Gastrocnemius medialis (tissue), 4 donors: ENCODE measurements around the gene EVI5. TPM values are rescaled to one million over a fixed set of nuclear protein-coding genes. Genes with fewer than 3 reads are reported as not detected.
"Not testable (repeated sequence)": the region's sequence is repeated elsewhere in the genome, so short reads cannot be mapped to it uniquely, and the experiment has no call there.

Source experiments
- ATAC-seq, 2 donors: fragments of 150-250 bp; one replicate each; pipeline ENCODE4 v1.9.1; 2016
- DNase-seq, 2 donors: peaks; one replicate each; pipeline ENCODE4 v3.0.0-alpha.2; 2019
- H3K27ac ChIP-seq, 4 donors: fragments of 200-600 bp; sonication (generic); 1 replicate in 1 of 4; 2 replicates in 3 of 4; pipeline ENCODE4 v1.5.1; 2016 to 2018; ENCODE audit warnings: mild to moderate bottlenecking in 2 of 4, moderate library complexity in 1 of 4
- H3K27me3 ChIP-seq, 3 donors: fragments of 200-600 bp; sonication (generic) in 2 of 3; 1 replicate in 1 of 3; 2 replicates in 2 of 3; pipeline versions ENCODE4 v1.5.1 to v1.6.0; 2016 to 2019; ENCODE audit warnings: mild to moderate bottlenecking in 1 of 3, moderate library complexity in 1 of 3
- H3K36me3 ChIP-seq, 2 donors: fragments of 200-600 bp; sonication (generic) in 1 of 2; one replicate each; pipeline ENCODE4 v1.5.1; 2017 to 2018
- H3K4me1 ChIP-seq, 2 donors: fragments of 200-600 bp; sonication (generic) in 1 of 2; one replicate each; pipeline ENCODE4 v1.5.1; 2016 to 2017; ENCODE audit warnings: mild to moderate bottlenecking in 2 of 2
- H3K4me3 ChIP-seq, 4 donors: fragments of 200-600 bp; sonication (generic) in 3 of 4; 1 replicate in 1 of 4; 2 replicates in 3 of 4; pipeline ENCODE4 v1.5.1; 2016 to 2019; ENCODE audit warnings: mild to moderate bottlenecking in 2 of 4
- H3K9me3 ChIP-seq, 3 donors: fragments of 200-600 bp; sonication (generic) in 2 of 3; 1 replicate in 1 of 3; 2 replicates in 2 of 3; pipeline ENCODE4 v1.5.1; 2016 to 2019
- CTCF ChIP-seq, 5 experiments: fragments of 450-650 bp in 3 of 5; fragments of 200-600 bp in 2 of 5; sonication (generic) in 2 of 5; IDR thresholded peaks in 4 of 5; conservative IDR thresholded peaks in 1 of 5; 1 replicate in 4 of 5; 2 replicates in 1 of 5; pipeline ENCODE4 v1.5.1; 2016 to 2019; ENCODE audit warnings: antibody characterized with exemption in 5 of 5, mild to moderate bottlenecking in 3 of 5, moderate library complexity in 3 of 5
- POLR2A ChIP-seq, 2 donors: fragments of 450-650 bp; IDR thresholded peaks; one replicate each; pipeline ENCODE4 v1.6.1; 2017; ENCODE audit warnings: antibody characterized with exemption in 2 of 2, mild to moderate bottlenecking in 2 of 2, moderate library complexity in 2 of 2
- in situ Hi-C, 4 donors: fragments of 200-750 bp; cut with MboI; loops; one replicate each; pipeline versions ENCODE4 v1.15.0 to v1.8.0; 2017; ENCODE audit warnings: low sequenced_read_pairs in 4 of 4
- intact Hi-C: fragments of 100-400 bp; cut with DNase I; formaldehyde crosslinking; loops from one replicate; pipeline ENCODE4 v1.15.1; 2023; ENCODE audit warnings: low total_unique reads
- total RNA-seq, 4 donors: library from RNA; depleted of rRNA; stranded (reverse); fragments of >200 nt; gene quantifications; one replicate each; pipeline versions ENCODE4 v1.1.0 to v1.2.3, GENCODE V29; 2016

EVI5 gene
- total RNA-seq, 4 donors from 2014 or later, result 4.6 to 12.5 (median 8.2) TPM

GRCh38 chr1:92786111-92786901, 1.4 kb upstream of the EVI5 start:
- no peak for ATAC-seq
- Histone ChIP-seq H3K27me3 (no peaks in the 10 kb centered on the region), H3K4me3 (peak overlapping the region in 3 of 4 donors; percentile 82 to 98 (median 92)), H3K36me3 (no peaks in the 10 kb centered on the region), H3K27ac (peak overlapping the region in 3 of 4 donors; percentile 92 to 98 (median 97)), H3K4me1 (peaks cover 14 to 20% of the 10 kb centered on the region in 2 donors), H3K9me3 (no peaks in the 10 kb centered on the region)
- no peak for DNase-seq
- intact Hi-C loops (no loop called here), in situ Hi-C loops (no loop called here)
- TF ChIP-seq POLR2A (IDR thresholded peaks at IDR 0.05), result no peak
- no peak for TF ChIP-seq CTCF (IDR thresholded peaks at IDR 0.05 in 4 of 5, conservative IDR thresholded peaks at IDR 0.05 in 1 of 5)

- ATAC-seq, result peak; percentile 25 to 33
- intact Hi-C loops, result loop anchor here (5.0 kb wide), 1 partner anchor 37 kb away; no protein-coding TSS in a partner anchor
- peak; percentile 2 to 41 for DNase-seq
- in situ Hi-C loops, result no loop called here
- Histone ChIP-seq H3K27me3 (no peaks in the 10 kb centered on the region), H3K27ac (peak overlapping the region; percentile 92 to 98 (median 94)), H3K4me1 (peaks cover 14 to 22% of the 10 kb centered on the region in 2 donors), H3K9me3 (no peaks in the 10 kb centered on the region), H3K4me3 (peak overlapping the region; percentile 82 to 98 (median 88)), H3K36me3 (no peaks in the 10 kb centered on the region)
- TF ChIP-seq CTCF (IDR thresholded peaks at IDR 0.05 in 4 of 5, conservative IDR thresholded peaks at IDR 0.05 in 1 of 5) (no peak), POLR2A (IDR thresholded peaks at IDR 0.05) (no peak)
These were observed 778 bp downstream of the EVI5 start for GRCh38 chr1:92784021-92784638.

GRCh38 chr1:92783550-92783949, 1.4 kb downstream of the EVI5 start:
- H3K36me3 ChIP-seq, in situ Hi-C loops, H3K27me3 ChIP-seq, H3K9me3 ChIP-seq, ATAC-seq: not testable (repeated sequence)
- intact Hi-C loops, result loop anchor here (5.0 kb wide), 1 partner anchor 36 kb away; no protein-coding TSS in a partner anchor
- peak in 1 of 5 experiments; percentile 23 for TF ChIP-seq CTCF (IDR thresholded peaks at IDR 0.05 in 4 of 5, conservative IDR thresholded peaks at IDR 0.05 in 1 of 5)
- peak overlapping the region; percentile 82 to 98 (median 88) for H3K4me3 ChIP-seq
- peak; percentile 8 to 16 for DNase-seq
- H3K4me1 ChIP-seq, result peaks cover 14 to 22% of the 10 kb centered on the region in 2 donors
- peak overlapping the region; percentile 92 to 98 (median 94) for H3K27ac ChIP-seq

- no peaks in the 10 kb centered on the region for H3K9me3 ChIP-seq
- DNase-seq (no peak), ATAC-seq (no peak)
- no peak overlapping the region for H3K4me3 ChIP-seq
- peaks cover 8 to 20% of the 10 kb centered on the region in 2 donors for H3K4me1 ChIP-seq
- H3K27me3 ChIP-seq, result no peaks in the 10 kb centered on the region
- TF ChIP-seq POLR2A (IDR thresholded peaks at IDR 0.05) (no peak), CTCF (IDR thresholded peaks at IDR 0.05 in 4 of 5, conservative IDR thresholded peaks at IDR 0.05 in 1 of 5) (no peak)
- in situ Hi-C loops, result no loop called here
- no peaks in the 10 kb centered on the region for H3K36me3 ChIP-seq
- H3K27ac ChIP-seq, result no peak overlapping the region
- intact Hi-C loops, result no loop called here
These were observed 6.5 kb downstream of the EVI5 start for GRCh38 chr1:92778376-92778775.
